C4-2B (cell line): ENCODE measurements around the gene KATNAL2.
A peak's percentile ranks its signal among the peaks of the same experiment; 100 is the strongest.

Experiments used
- H3K27ac ChIP-seq: fragments of 450-650 bp; 2 replicates; pipeline ENCODE4 v1.5.1; 2017
- ZFX ChIP-seq: fragments of 450-650 bp; IDR thresholded peaks from 2 replicates; pipeline ENCODE4 v1.6.1; 2017
- TF ChIP-seq, protein P1 (sequence below): fragments of 450-650 bp; conservative IDR thresholded peaks from 2 replicates; pipeline ENCODE4 v1.5.1; 2017; ENCODE audit warnings: mild to moderate bottlenecking

Gene KATNAL2

DNA sequence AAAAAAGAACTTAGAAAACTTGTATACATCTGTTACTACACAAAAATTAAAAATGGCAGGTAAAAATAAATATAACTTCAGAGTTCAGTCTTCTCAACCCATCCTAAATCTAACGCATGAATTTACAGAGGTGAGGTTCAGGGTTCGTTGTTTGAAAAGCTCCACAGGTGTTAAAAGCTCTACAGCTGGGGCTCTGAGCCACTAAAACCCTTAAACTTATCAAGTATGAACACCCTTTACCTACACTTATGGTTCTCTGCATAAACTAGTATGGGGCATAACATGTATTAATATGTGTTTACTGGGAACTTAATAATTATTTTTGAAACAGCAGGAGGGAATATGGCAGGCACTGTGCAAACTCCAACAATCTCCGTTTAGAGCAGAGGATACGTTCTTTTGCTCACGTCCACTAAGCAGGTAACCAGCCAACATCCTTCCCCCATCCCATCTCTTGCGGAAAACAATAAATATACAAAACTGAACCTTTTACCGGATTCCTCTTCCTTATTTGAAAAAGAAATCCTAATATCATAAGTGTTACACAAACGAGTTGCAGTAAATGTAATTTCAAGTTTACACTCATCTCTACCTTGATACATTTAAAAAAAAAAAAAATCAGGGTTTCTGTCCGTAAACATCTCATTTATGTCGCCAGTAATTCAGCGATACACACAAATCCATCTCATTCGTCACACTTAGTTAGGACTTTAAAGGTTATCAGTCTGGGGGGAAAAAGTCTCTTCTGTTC lies 1.4 kb upstream of the KATNAL2 start:
- H3K27ac ChIP-seq = no peak overlapping the region
- no peak for TF ChIP-seq ZFX
- TF ChIP-seq, protein P1, sequence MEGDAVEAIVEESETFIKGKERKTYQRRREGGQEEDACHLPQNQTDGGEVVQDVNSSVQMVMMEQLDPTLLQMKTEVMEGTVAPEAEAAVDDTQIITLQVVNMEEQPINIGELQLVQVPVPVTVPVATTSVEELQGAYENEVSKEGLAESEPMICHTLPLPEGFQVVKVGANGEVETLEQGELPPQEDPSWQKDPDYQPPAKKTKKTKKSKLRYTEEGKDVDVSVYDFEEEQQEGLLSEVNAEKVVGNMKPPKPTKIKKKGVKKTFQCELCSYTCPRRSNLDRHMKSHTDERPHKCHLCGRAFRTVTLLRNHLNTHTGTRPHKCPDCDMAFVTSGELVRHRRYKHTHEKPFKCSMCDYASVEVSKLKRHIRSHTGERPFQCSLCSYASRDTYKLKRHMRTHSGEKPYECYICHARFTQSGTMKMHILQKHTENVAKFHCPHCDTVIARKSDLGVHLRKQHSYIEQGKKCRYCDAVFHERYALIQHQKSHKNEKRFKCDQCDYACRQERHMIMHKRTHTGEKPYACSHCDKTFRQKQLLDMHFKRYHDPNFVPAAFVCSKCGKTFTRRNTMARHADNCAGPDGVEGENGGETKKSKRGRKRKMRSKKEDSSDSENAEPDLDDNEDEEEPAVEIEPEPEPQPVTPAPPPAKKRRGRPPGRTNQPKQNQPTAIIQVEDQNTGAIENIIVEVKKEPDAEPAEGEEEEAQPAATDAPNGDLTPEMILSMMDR = no peak

DNA sequence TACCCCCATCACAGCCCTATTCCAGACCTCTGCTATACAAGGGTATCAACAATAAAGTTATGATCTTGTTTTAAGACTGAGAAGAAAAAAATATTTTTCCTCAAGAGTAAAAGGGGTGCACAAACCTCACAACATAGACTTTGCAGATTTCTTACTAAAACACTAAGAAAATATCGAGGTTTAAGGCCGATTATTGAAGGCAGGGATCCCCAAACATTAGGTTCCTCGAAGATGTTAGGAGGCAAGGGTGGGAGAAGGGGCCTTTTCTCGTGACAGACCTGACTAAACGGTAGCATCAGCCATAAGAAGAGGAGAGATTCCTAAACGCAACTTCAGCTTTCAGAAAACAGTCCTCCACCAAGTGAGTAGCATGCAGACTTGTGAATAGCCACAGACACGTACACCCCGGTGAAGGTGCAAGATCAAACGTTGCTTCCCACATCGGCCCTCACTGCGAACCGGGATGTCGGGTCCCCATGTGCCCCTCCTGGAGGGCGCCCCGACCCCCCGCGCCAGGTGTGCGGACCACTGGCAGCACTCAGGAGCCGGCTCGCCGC lies 773 bp upstream of the KATNAL2 start:
- TF ChIP-seq ZFX = no peak
- TF ChIP-seq, protein P1 = no peak
- H3K27ac ChIP-seq = peak overlapping the region; percentile 84

- TF ChIP-seq, protein P1 = no peak
- TF ChIP-seq ZFX = no peak
- H3K27ac ChIP-seq = peak overlapping the region; percentile 84
Measured at GRCh38 chr18:46917803-46918600, 600 bp downstream of the KATNAL2 start.

DNA sequence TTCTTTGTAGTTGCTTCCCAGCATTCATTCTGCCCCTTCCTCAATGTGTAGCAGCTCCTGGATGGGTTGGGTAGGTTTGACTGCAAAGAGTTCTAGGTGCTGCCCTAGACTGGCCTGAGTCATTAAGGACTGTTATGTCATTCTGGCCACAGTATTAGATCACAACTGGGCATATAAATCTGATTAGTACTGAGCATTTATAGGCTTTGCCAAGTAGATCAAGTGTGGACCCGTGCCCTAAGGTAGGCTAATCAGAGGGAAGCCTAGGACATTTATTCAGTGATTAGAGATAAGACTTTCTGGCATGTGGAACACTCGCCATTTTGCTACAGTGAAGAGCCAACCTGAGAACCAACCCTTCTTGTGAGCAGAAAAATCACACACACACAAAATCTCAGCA lies 2.7 kb downstream of the KATNAL2 start:
- TF ChIP-seq ZFX = no peak
- TF ChIP-seq, protein P1 = no peak
- no peak overlapping the region for H3K27ac ChIP-seq

- H3K27ac ChIP-seq = no peak overlapping the region
- TF ChIP-seq, protein P1 = no peak
- TF ChIP-seq ZFX = no peak
Measured at GRCh38 chr18:46920653-46921052, 3.3 kb downstream of the KATNAL2 start.

- H3K27ac ChIP-seq = no peak overlapping the region
- TF ChIP-seq ZFX = no peak
- TF ChIP-seq, protein P1 = no peak
Measured at GRCh38 chr18:46939337-46939963, 22.0 kb downstream of the KATNAL2 start.
